Psoas muscle (tissue), 8 donors: ENCODE data around the gene MGLL. TPM values are rescaled to one million over a fixed set of nuclear protein-coding genes. Genes with fewer than 3 reads are reported as not detected.

Source experiments
- ATAC-seq, 4 donors: fragments of 200-7000 bp; cut with Tn5 transposase; one replicate each; pipeline ENCODE4 v1.9.1; 2020; ENCODE audit warnings: moderate library complexity in 3 of 4, mild to moderate bottlenecking in 2 of 4
- DNase-seq, 2 donors: peaks; one replicate each; pipeline ENCODE4 v3.0.0-alpha.2; 2020
- H3K27ac ChIP-seq: fragments of 200-600 bp; one replicate; pipeline ENCODE4 v1.8.0; 2022
- H3K27me3 ChIP-seq, 3 donors: fragments of 200-600 bp in 1 of 3; one replicate each; pipeline versions ENCODE4 v1.6.1 to v1.8.0; 2013 to 2022; ENCODE audit warnings: low read length in 2 of 3, mild to moderate bottlenecking in 2 of 3, moderate library complexity in 1 of 3; ENCODE audit not compliant: insufficient read depth in 3 of 3
- H3K36me3 ChIP-seq, 2 donors: fragments of 200-600 bp in 1 of 2; one replicate each; pipeline versions ENCODE4 v1.6.1 to v1.8.0; 2013 to 2022; ENCODE audit warnings: low read depth in 1 of 2, mild to moderate bottlenecking in 1 of 2, moderate library complexity in 1 of 2; ENCODE audit not compliant: insufficient read depth in 1 of 2
- H3K4me1 ChIP-seq: fragments of 200-600 bp; one replicate; pipeline ENCODE4 v1.8.0; 2022
- H3K4me3 ChIP-seq: fragments of 200-600 bp; one replicate; pipeline ENCODE4 v1.8.0; 2022; ENCODE audit warnings: mild to moderate bottlenecking
- H3K9me3 ChIP-seq: fragments of 200-600 bp; one replicate; pipeline ENCODE4 v1.8.0; 2022
- WGBS, 3 donors: extraction: QIAGEN DNeasy Blood & Tissue Kit; methylation state at CpG; one replicate each; pipeline versions ENCODE4 v1.1.6 to v1.1.7; 2013; 5-methylcytosine and 5-hydroxymethylcytosine counted together
- intact Hi-C, 2 donors: fragments of 100-400 bp; cut with DNase I; formaldehyde crosslinking; loops; one replicate each; pipeline versions ENCODE4 v1.11.0 to v1.14.2; 2022
- polyA plus RNA-seq, 3 donors: library from polyadenylated mRNA; stranded (reverse); fragments of 200-250 nt; gene quantifications; one replicate each; pipeline ENCODE4 v1.2.3, GENCODE V29; 2013
- total RNA-seq, 4 donors: library from RNA; stranded (reverse); fragmentation: NEBNext Ultra II Directional in 2 of 4; extraction: Animal tissue kit (Norgen Biotek cat#: 25700) in 2 of 4; gene quantifications; one replicate each; pipeline versions ENCODE4 v1.2.1 to v1.2.4, GENCODE V29; 2021 to 2023
- TF ChIP-seq, protein P1 (sequence below): fragments of 200-600 bp; IDR thresholded peaks from one replicate; pipeline ENCODE4 v1.8.0; 2022; ENCODE audit warnings: antibody characterized with exemption
- donor health status: healthy with polysubstance abuse.
- donor health status: DM: no; HTN: no; CAD: no; lungs with moderate emphysema.
- donor health status: Bipolar disorder and iron deficiency.
- donor health status: healthy.
- donor health status: DM: yes; HTN: yes; CAD: no.
- donor health status: DM: no; HTN: no; CAD: no.
- donor health status: DM: no; HTN: no; CAD: no.
- donor health status: DM: yes; HTN: yes; CAD: no.

MGLL gene
- total and polyA plus RNA-seq, 7 donors, result 32.8 to 85.6 (median 63.0) TPM

DNA sequence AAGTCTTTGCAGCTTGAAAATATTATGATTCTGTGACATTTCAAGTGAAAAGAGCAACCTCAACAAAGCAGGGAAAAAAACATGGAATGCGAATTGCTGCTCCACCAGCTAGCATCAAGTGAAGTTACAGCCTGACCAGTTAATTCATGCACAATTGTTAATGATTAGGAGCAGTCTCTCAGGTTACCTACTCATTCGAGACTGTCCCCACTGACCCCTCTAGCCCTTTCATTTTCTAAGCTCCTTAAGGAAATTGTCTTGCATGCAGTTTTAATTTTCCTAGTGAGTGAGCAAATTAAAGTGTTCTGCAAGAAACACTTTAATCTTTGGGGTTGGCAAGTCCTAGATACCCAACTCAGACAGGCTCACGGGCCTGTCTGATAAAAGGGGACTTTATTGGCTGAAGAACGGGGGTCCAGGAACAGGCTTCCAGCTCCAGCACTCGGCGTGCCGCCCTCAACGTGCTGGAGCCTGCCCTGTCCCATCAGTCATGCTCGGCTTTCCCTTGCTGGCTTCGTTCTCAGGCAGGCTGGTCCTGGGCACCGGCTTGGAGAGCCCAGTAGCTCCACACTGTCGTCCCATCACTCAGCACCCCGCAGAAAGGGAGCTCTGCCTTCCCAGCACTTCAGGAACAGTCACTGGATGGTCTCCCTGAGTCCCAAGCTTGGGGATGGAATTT, 175.0 kb downstream of the MGLL start:
- no peak overlapping the region for H3K27ac ChIP-seq
- H3K36me3 ChIP-seq, result no peaks in the 10 kb centered on the region
- H3K4me3 ChIP-seq, result no peak overlapping the region
- no peaks in the 10 kb centered on the region for H3K9me3 ChIP-seq
- WGBS, 3 donors, result 64 to 77% (median 68%) methylated on average over 13 of the region's 13 CpGs
- no peak for DNase-seq
- intact Hi-C loops, result loop anchor here in 1 of 2 donors (5.0 kb wide), 1 partner anchor 185 kb away; no protein-coding TSS in a partner anchor
- peak in 1 of 4 donors; percentile 58 for ATAC-seq
- H3K27me3 ChIP-seq, result no peaks in the 10 kb centered on the region
- no peaks in the 10 kb centered on the region for H3K4me1 ChIP-seq
- TF ChIP-seq, protein P1, sequence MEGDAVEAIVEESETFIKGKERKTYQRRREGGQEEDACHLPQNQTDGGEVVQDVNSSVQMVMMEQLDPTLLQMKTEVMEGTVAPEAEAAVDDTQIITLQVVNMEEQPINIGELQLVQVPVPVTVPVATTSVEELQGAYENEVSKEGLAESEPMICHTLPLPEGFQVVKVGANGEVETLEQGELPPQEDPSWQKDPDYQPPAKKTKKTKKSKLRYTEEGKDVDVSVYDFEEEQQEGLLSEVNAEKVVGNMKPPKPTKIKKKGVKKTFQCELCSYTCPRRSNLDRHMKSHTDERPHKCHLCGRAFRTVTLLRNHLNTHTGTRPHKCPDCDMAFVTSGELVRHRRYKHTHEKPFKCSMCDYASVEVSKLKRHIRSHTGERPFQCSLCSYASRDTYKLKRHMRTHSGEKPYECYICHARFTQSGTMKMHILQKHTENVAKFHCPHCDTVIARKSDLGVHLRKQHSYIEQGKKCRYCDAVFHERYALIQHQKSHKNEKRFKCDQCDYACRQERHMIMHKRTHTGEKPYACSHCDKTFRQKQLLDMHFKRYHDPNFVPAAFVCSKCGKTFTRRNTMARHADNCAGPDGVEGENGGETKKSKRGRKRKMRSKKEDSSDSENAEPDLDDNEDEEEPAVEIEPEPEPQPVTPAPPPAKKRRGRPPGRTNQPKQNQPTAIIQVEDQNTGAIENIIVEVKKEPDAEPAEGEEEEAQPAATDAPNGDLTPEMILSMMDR, result no peak

DNA sequence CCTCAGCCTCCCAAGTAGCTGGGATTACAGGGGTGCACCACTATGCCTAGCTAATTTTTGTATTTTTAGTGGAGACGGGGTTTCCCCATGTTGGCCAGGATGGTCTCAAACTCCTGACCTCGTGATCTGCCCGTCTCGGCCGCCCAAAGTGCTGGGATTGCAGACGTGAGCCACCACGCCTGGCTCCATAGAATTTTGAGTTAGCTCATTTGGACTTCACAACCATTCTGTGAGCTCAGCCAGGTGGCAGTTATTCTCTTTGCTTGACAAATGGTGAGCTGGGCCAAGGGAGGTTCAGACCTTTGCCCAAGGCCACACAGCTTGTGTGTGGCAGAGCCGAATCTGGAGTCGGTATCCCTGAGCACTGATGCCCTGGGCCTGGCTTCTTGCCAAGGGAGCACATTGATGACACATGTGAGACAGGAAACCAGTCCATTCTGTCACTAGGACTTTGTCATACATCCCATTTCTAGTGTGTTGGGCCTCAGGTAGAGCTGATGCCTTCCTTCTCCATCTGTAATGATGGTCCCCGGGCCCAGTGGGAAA, 175.7 kb downstream of the MGLL start:
- no peaks in the 10 kb centered on the region for H3K27me3 ChIP-seq
- TF ChIP-seq, protein P1, result no peak
- no peak overlapping the region for H3K4me3 ChIP-seq
- no peaks in the 10 kb centered on the region for H3K36me3 ChIP-seq
- no peak overlapping the region for H3K27ac ChIP-seq
- intact Hi-C loops, result loop anchor here in 1 of 2 donors (5.0 kb wide), 1 partner anchor 186 kb away; no protein-coding TSS in a partner anchor
- 85 to 93% (median 88%) methylated on average over 10 of the region's 10 CpGs for WGBS, 3 donors
- no peak for ATAC-seq
- no peaks in the 10 kb centered on the region for H3K4me1 ChIP-seq
- no peaks in the 10 kb centered on the region for H3K9me3 ChIP-seq
- no peak for DNase-seq

DNA sequence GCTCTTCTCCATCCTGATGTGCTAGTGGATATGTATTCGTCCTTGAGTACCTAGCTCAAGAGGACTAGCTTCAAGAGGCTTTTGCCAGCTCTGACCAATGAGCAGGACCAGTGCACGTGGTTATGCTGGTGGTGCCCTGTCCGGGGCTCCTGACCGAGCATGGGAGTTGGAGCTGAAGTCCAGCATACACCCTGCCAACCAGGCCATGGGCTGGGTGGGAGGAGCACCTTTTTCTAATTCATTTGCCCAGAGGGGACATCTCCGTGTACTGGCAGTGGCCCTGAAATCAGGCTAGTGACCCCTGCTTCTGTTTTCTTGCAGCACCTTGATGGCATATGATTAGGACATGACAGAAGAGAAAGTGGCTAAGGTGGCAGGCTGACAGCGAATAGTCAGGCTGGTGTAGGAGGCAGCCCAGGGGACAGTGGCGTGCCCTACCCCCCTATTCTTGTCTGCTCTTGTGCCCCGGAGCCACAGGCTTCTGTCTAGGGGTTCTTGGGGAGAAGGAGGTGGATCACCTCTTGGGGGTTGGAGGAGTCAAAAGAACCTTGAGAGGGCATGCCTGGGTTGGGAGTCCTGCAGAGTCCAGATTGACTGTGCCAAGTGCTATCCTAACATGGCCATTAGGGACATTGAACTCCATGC, 176.8 kb downstream of the MGLL start:
- no peak overlapping the region for H3K27ac ChIP-seq
- H3K4me3 ChIP-seq, result no peak overlapping the region
- TF ChIP-seq, protein P1, result no peak
- no peaks in the 10 kb centered on the region for H3K27me3 ChIP-seq
- no peaks in the 10 kb centered on the region for H3K36me3 ChIP-seq
- DNase-seq (no peak), ATAC-seq (no peak)
- WGBS, 3 donors, result 92 to 96% (median 93%) methylated on average over 8 of the region's 8 CpGs
- no peaks in the 10 kb centered on the region for H3K9me3 ChIP-seq
- H3K4me1 ChIP-seq, result no peaks in the 10 kb centered on the region
- intact Hi-C loops, result loop anchor here in 1 of 2 donors (5.0 kb wide), 1 partner anchor 187 kb away; no protein-coding TSS in a partner anchor

DNA sequence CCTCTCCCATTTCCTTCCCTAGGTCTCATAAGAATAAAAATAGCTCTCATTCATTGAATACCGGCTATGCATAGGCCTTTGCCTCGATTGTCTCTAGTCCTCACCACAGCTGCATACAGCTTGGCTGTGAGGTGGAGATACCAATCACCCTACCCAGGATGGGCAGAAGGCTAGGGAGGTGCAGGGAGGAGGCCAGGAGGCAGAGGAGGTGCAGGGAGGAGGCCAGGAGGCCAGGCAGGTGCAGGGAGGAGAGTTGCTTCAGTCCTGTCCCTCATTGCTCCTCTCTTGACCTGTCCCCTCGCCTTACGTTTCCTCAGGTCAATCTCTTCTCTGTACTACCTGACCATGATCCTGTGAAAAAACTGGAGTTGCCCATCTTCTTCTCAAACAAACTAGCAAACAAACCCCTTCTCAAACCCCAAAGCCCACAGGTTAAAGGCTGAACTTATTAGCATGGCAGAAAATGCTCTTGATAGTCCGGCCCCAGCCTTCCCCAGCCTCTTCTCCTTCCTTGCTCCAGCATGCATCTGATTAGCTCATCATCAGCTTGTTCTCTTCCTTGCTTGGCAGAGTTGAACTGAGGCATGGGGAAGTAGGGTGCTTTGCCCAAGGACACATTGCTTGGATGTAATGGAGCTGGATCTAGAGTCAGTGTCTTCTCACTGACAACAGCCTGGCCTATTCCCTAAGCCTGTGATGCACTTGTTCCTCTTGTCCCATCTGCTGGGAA, 177.5 kb downstream of the MGLL start:
- DNase-seq (no peak), ATAC-seq (no peak)
- WGBS, 3 donors, result 75 to 81% (median 76%) methylated on average over 5 of the region's 5 CpGs
- Histone ChIP-seq H3K4me1 (no peaks in the 10 kb centered on the region), H3K4me3 (no peak overlapping the region), H3K36me3 (no peaks in the 10 kb centered on the region), H3K9me3 (no peaks in the 10 kb centered on the region), H3K27ac (no peak overlapping the region), H3K27me3 (no peaks in the 10 kb centered on the region)
- intact Hi-C loops, result loop anchor here in 1 of 2 donors (5.0 kb wide), 1 partner anchor 187 kb away; no protein-coding TSS in a partner anchor
- TF ChIP-seq, protein P1, result no peak
